Esophagus squamous epithelium (tissue), 5 donors: Measurements from ENCODE around the gene KIAA1671. TPM values are rescaled to one million over a fixed set of nuclear protein-coding genes. Genes with fewer than 3 reads are reported as not detected.
"Not testable (repeated sequence)": the region's sequence is repeated elsewhere in the genome, so short reads cannot be mapped to it uniquely, and the experiment has no call there.

ENCODE experiments used
- DNase-seq: peaks from one replicate; lab custom pipeline; 2025; lab: John Stamatoyannopoulos, UW
- H3K27ac ChIP-seq, 4 donors: fragments of 200-600 bp; sonication (generic); one replicate each; pipeline ENCODE4 v1.5.1; 2016 to 2019; ENCODE audit warnings: mild to moderate bottlenecking in 1 of 4
- H3K27me3 ChIP-seq, 4 donors: fragments of 200-600 bp; sonication (generic); 1 replicate in 3 of 4; 2 replicates in 1 of 4; pipeline versions ENCODE4 v1.5.1 to v1.6.0; 2017 to 2021; ENCODE audit warnings: antibody characterized with exemption in 1 of 4
- H3K36me3 ChIP-seq, 3 donors: fragments of 200-600 bp; sonication (generic); one replicate each; pipeline ENCODE4 v1.5.1; 2016 to 2019
- H3K4me1 ChIP-seq, 3 donors: fragments of 200-600 bp; sonication (generic); one replicate each; pipeline ENCODE4 v1.5.1; 2017 to 2019
- H3K4me3 ChIP-seq, 4 donors: fragments of 200-600 bp; sonication (generic); 1 replicate in 3 of 4; 2 replicates in 1 of 4; pipeline ENCODE4 v1.5.1; 2016 to 2019; ENCODE audit warnings: mild to moderate bottlenecking in 2 of 4, moderate library complexity in 1 of 4
- H3K9me3 ChIP-seq, 3 donors: fragments of 200-600 bp; sonication (generic); one replicate each; pipeline ENCODE4 v1.5.1; 2016 to 2019
- POLR2A ChIP-seq, 4 donors: fragments of 450-650 bp; IDR thresholded peaks; one replicate each; pipeline ENCODE4 v1.6.1; 2017; ENCODE audit warnings: antibody characterized with exemption in 4 of 4, mild to moderate bottlenecking in 4 of 4, moderate library complexity in 3 of 4
- WGBS, 2 donors: methylation state at CpG; one replicate each; pipeline ENCODE4 v1.1.5; 2018; 5-methylcytosine and 5-hydroxymethylcytosine counted together
- intact Hi-C: fragments of 100-400 bp; cut with DNase I; formaldehyde crosslinking; loops from one replicate; pipeline ENCODE4 v1.15.0; 2022
- total RNA-seq, 4 donors: library from RNA; depleted of rRNA; stranded (reverse); fragments of >200 nt; gene quantifications; one replicate each; pipeline ENCODE4 v1.1.0, GENCODE V29; 2016
- TF ChIP-seq, protein P1 (sequence below), 6 experiments: fragments of 450-650 bp in 4 of 6; fragments of 200-600 bp in 2 of 6; sonication (generic) in 2 of 6; IDR thresholded peaks; one replicate each; pipeline ENCODE4 v1.5.1; 2016 to 2019; ENCODE audit warnings: antibody characterized with exemption in 6 of 6, mild to moderate bottlenecking in 4 of 6, moderate library complexity in 4 of 6
- donor health status: DM: yes; HTN: yes; CAD: no.

KIAA1671 gene
- total RNA-seq, 4 donors from 2014 or later: 43.1 to 73.2 (median 47.5) TPM

DNA sequence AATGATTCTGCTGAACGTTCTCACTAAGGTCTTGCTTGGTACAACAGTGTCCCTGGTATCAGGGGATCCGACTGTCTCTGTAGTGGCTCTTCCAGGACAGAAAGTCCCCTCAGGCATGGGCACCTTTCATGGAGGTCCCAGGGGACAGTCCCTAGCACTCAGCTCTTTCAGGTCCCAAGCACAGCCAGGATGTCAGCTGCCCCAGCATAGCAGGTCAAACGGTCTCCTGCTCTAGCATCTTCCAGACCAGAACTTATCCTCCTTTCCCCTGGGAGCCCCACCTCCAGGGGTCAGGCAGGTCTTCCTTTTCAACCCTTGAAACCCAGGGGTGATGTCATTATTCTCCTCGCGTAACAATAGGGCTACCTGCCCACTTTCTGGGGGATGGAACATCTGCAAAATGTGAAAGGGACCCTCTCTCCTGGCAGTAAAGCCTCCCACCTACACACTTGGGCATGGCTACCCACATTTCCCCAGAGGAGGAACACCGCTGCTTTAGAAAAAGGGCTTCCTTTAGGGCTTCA, 222.4 kb downstream of the KIAA1671 start:
- H3K4me1 ChIP-seq: peaks cover 0 to 35% (median 9%) of the 10 kb centered on the region in 3 donors
- DNase-seq: no peak
- TF ChIP-seq POLR2A (IDR thresholded peaks at IDR 0.05): no peak
- TF ChIP-seq, protein P1, sequence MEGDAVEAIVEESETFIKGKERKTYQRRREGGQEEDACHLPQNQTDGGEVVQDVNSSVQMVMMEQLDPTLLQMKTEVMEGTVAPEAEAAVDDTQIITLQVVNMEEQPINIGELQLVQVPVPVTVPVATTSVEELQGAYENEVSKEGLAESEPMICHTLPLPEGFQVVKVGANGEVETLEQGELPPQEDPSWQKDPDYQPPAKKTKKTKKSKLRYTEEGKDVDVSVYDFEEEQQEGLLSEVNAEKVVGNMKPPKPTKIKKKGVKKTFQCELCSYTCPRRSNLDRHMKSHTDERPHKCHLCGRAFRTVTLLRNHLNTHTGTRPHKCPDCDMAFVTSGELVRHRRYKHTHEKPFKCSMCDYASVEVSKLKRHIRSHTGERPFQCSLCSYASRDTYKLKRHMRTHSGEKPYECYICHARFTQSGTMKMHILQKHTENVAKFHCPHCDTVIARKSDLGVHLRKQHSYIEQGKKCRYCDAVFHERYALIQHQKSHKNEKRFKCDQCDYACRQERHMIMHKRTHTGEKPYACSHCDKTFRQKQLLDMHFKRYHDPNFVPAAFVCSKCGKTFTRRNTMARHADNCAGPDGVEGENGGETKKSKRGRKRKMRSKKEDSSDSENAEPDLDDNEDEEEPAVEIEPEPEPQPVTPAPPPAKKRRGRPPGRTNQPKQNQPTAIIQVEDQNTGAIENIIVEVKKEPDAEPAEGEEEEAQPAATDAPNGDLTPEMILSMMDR (IDR thresholded peaks at IDR 0.05): no peak
- H3K4me3 ChIP-seq: no peak overlapping the region
- H3K27me3 ChIP-seq: no peaks in the 10 kb centered on the region
- peaks cover 12 to 98% (median 36%) of the 10 kb centered on the region in 3 donors for H3K36me3 ChIP-seq
- intact Hi-C loops: no loop called here
- WGBS, 2 donors: 77% methylated on average over 5 to 6 of the region's 6 CpGs
- peaks cover 0 to 6% (median 0%) of the 10 kb centered on the region in 3 donors for H3K9me3 ChIP-seq
- peak overlapping the region in 2 of 4 donors; percentile 66 to 71 for H3K27ac ChIP-seq

DNA sequence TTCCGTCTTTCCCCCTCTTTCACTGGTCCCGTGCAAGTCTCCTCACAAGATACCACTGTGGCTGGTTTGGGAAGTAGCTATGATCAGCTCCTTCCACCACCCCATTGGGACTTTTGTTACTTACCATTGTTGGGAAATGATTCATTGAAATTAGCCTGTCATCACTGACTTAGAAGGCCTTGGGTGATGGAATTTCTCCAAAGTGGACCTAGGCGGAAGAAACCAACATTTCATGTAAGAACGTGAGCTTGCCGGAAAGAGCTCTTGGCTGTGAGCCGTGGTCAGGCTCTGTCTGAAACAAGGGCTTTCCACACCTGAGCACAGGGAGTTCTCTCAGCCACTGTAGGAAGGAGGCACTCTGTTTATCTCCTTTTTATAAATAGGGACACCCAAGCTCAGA, 223.7 kb downstream of the KIAA1671 start:
- no peak for TF ChIP-seq POLR2A (IDR thresholded peaks at IDR 0.05)
- TF ChIP-seq, protein P1 (IDR thresholded peaks at IDR 0.05): no peak

DNA sequence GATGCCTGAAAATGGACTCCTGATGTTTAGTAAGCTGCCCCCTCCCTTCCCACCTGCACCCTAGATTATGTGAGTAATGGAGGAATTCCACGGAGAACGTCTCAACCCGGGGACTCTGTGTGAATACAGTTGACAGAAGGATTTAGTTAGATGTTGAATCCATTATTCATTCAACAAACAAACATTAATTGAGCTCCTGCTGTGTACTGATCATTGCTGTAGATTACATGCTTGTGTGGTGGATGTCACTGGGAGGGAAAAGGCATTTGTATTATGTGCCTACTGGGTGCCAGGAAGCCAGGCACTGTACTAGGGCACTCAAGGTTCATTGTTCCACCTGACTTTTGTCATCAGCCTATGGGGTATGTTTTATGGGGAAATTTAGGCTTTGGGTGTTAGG, 224.3 kb downstream of the KIAA1671 start:
- TF ChIP-seq, protein P1 (IDR thresholded peaks at IDR 0.05): no peak
- TF ChIP-seq POLR2A (IDR thresholded peaks at IDR 0.05): no peak
- Histone ChIP-seq H3K27me3 (no peaks in the 10 kb centered on the region), H3K36me3 (peaks cover 12 to 100% (median 36%) of the 10 kb centered on the region in 3 donors), H3K27ac (peak overlapping the region; percentile 57 to 77 (median 68)), H3K4me3 (no peak overlapping the region), H3K9me3 (peaks cover 0 to 6% (median 0%) of the 10 kb centered on the region in 3 donors), H3K4me1 (peaks cover 0 to 30% (median 9%) of the 10 kb centered on the region in 3 donors)
- intact Hi-C loops: no loop called here
- DNase-seq: no peak
- 50 to 59% methylated on average over 3 of the region's 3 CpGs for WGBS, 2 donors

More for the DNA sequence above, 223.7 kb downstream of the KIAA1671 start:
- Histone ChIP-seq H3K4me3 (no peak overlapping the region), H3K27ac (peak overlapping the region; percentile 57 to 77 (median 68)), H3K9me3 (peaks cover 0 to 6% (median 0%) of the 10 kb centered on the region in 3 donors), H3K4me1 (peaks cover 0 to 30% (median 9%) of the 10 kb centered on the region in 3 donors), H3K27me3 (no peaks in the 10 kb centered on the region), H3K36me3 (peaks cover 12 to 100% (median 36%) of the 10 kb centered on the region in 3 donors)
- intact Hi-C loops: no loop called here
- 47 to 66% methylated on average over 5 to 6 of the region's 6 CpGs for WGBS, 2 donors
- no peak for DNase-seq

DNA sequence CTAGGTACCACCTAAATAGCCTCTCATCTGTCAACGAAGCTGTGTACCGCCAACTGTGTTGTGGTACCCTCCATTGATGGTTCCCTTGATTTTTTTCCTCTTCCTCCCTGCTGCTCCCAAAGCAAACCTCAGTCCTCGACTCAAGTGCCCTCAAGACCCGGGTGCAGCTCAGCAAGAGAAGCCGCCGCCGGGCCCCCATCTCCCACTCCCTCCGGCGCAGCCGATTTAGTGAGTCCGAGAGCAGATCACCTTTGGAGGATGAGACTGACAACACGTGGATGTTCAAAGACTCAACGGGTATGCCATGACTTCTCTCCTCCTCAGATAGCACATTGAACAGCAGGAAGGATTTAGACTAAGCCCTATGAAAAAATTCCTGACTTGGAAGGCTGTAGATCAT, 224.7 kb downstream of the KIAA1671 start:
- Histone ChIP-seq H3K4me3 (no peak overlapping the region), H3K27me3 (no peaks in the 10 kb centered on the region), H3K4me1 (peaks cover 0 to 27% (median 9%) of the 10 kb centered on the region in 3 donors), H3K36me3 (peaks cover 12 to 100% (median 36%) of the 10 kb centered on the region in 3 donors), H3K9me3 (peaks cover 0 to 6% (median 0%) of the 10 kb centered on the region in 3 donors), H3K27ac (peak overlapping the region in 1 of 4 donors; percentile 71)
- WGBS, 2 donors: 83 to 91% methylated on average over 9 to 13 of the region's 13 CpGs
- intact Hi-C loops: no loop called here
- TF ChIP-seq, protein P1 (IDR thresholded peaks at IDR 0.05): no peak
- TF ChIP-seq POLR2A (IDR thresholded peaks at IDR 0.05): no peak
- no peak for DNase-seq

DNA sequence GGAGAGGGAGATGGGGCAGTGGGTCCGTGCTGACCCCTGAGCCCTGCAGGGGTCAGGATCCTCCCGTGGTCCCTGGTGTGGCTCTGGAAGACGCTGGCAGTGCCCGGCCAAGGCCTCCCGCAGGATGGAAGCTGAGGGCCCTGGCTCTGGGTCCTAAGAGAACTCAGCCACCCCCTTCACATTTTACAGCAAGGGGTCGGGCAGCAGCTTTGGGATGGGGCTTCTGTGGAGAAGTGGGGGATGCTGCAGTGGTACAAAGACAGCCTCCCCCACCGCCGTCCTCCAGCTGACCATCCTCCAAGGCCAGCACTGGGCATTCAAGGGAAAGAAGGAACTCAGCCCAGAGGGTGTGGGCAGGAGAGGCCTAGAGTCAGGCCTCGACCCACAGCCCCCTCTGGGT, 225.4 kb downstream of the KIAA1671 start:
- TF ChIP-seq, protein P1 (IDR thresholded peaks at IDR 0.05): no peak
- no peak for TF ChIP-seq POLR2A (IDR thresholded peaks at IDR 0.05)
- Histone ChIP-seq H3K36me3 (peaks cover 12 to 100% (median 36%) of the 10 kb centered on the region in 3 donors), H3K9me3 (peaks cover 0 to 6% (median 0%) of the 10 kb centered on the region in 3 donors), H3K27me3 (no peaks in the 10 kb centered on the region), H3K27ac (no peak overlapping the region), H3K4me1 (peaks cover 0 to 27% (median 9%) of the 10 kb centered on the region in 3 donors), H3K4me3 (no peak overlapping the region)
- intact Hi-C loops: no loop called here
- no peak for DNase-seq
- WGBS, 2 donors: 60% methylated on average over 1 of the region's 9 CpGs; no CpG with 5 or more reads in 1 of the 2 donors

DNA sequence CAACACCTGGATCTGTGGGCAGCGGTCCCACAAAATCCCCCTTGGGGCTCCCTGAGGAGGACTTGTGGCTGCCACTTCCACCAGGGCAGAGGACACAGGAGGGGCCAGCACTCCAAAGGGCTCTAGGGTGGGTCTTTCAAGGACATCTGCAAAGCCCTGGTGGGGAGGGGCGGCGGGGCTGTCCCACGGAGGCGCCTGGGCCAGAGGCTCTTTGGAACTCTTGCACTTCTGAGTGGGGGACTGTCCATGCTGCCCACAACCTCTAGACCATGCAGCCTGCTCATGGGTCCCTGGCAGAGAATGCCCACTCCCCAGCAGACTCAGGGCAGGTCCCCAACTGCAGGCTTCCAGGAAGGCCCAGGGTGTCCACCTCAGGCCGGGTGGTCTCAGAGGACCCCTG, 225.8 kb downstream of the KIAA1671 start:
- H3K27me3 ChIP-seq, H3K4me3 ChIP-seq, DNase-seq, intact Hi-C loops, H3K27ac ChIP-seq, H3K9me3 ChIP-seq: not testable (repeated sequence)
- H3K36me3 ChIP-seq: peaks cover 12 to 100% (median 36%) of the 10 kb centered on the region in 3 donors
- peaks cover 0 to 27% (median 9%) of the 10 kb centered on the region in 3 donors for H3K4me1 ChIP-seq
- WGBS, 2 donors: no CpG with 5 or more reads among the region's 6 CpGs

DNA sequence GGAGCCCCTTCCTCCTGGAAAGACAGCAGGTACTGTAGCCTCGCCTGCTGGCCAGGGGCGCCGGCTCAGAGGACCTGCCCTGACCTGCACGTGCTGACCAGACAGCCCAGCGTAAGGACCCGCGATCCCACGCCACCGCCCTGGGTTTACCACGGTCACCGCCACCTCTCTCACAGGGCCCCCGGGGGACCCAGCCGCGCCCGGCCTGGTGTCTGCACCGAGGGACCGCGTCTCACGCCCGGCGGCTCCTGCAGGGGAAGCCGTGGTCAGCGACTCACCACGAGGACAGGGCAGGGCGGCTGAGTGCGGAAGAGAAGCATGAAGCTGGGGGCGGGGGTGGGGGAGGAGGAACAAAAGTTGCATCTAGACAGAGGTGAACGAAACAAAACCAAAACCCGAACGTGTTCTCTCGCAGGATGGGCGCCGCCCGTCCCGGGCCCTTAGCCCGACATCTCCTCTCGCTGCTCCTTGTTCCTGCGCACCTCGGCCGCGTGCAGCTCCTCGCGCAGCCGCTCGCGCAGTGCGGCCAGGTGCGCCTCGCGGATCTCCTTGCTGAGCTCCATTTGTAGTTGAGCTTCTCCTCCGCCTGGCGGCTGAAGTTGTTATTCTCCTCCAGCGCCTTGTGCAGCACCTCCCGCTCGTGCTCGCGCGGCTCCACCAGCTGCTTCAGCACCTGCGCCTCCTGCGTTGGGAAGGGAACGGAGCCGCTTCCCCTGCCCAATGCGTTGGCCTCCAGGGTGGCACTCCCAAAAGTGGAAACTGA, 226.5 kb downstream of the KIAA1671 start:
- H3K4me3 ChIP-seq, H3K9me3 ChIP-seq, H3K27me3 ChIP-seq, H3K27ac ChIP-seq, DNase-seq, intact Hi-C loops: not testable (repeated sequence)
- 85 to 90% methylated on average over 26 to 35 of the region's 63 CpGs for WGBS, 2 donors
- H3K36me3 ChIP-seq: peaks cover 12 to 100% (median 40%) of the 10 kb centered on the region in 3 donors
- peaks cover 0 to 27% (median 9%) of the 10 kb centered on the region in 3 donors for H3K4me1 ChIP-seq
